ENCODE data around the gene MAOA.

The MAOA gene

GRCh38 chrX:43743100-43743822 is 87.2 kb downstream of the MAOA start:
- H3K4me3 ChIP-seq (ENCODE audit: low read depth, low read length), result no peak overlapping the region
- in situ Hi-C loops (cut with HindIII; ENCODE audit: low sequenced_read_pairs), result no loop called here
- TF ChIP-seq, protein P1, sequence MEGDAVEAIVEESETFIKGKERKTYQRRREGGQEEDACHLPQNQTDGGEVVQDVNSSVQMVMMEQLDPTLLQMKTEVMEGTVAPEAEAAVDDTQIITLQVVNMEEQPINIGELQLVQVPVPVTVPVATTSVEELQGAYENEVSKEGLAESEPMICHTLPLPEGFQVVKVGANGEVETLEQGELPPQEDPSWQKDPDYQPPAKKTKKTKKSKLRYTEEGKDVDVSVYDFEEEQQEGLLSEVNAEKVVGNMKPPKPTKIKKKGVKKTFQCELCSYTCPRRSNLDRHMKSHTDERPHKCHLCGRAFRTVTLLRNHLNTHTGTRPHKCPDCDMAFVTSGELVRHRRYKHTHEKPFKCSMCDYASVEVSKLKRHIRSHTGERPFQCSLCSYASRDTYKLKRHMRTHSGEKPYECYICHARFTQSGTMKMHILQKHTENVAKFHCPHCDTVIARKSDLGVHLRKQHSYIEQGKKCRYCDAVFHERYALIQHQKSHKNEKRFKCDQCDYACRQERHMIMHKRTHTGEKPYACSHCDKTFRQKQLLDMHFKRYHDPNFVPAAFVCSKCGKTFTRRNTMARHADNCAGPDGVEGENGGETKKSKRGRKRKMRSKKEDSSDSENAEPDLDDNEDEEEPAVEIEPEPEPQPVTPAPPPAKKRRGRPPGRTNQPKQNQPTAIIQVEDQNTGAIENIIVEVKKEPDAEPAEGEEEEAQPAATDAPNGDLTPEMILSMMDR (IDR thresholded peaks at IDR 0.05; ENCODE audit: low read depth, low read length), result no peak
- DNase-seq (ENCODE audit: low read depth, low spot score), result no peak

GRCh38 chrX:43744284-43744683 is 88.2 kb downstream of the MAOA start:
- H3K4me3 ChIP-seq (ENCODE audit: low read depth, low read length), result no peak overlapping the region
- DNase-seq (ENCODE audit: low read depth, low spot score), result no peak
- in situ Hi-C loops (cut with HindIII; ENCODE audit: low sequenced_read_pairs), result no loop called here
- TF ChIP-seq, protein P1 (IDR thresholded peaks at IDR 0.05; ENCODE audit: low read depth, low read length), result no peak

GRCh38 chrX:43745938-43746721 is 90.0 kb downstream of the MAOA start:
- H3K4me3 ChIP-seq (ENCODE audit: low read depth, low read length), result no peak overlapping the region
- peak; percentile 7 for DNase-seq (ENCODE audit: low read depth, low spot score)
- in situ Hi-C loops (cut with HindIII; ENCODE audit: low sequenced_read_pairs), result no loop called here
- TF ChIP-seq, protein P1 (IDR thresholded peaks at IDR 0.05; ENCODE audit: low read depth, low read length), result no peak

- DNase-seq (ENCODE audit: low read depth, low spot score), result no peak
- in situ Hi-C loops (cut with HindIII; ENCODE audit: low sequenced_read_pairs), result no loop called here
- TF ChIP-seq, protein P1 (IDR thresholded peaks at IDR 0.05; ENCODE audit: low read depth, low read length), result no peak
- H3K4me3 ChIP-seq (ENCODE audit: low read depth, low read length), result no peak overlapping the region
Measured at GRCh38 chrX:43747476-43747875, 91.4 kb downstream of the MAOA start.

- in situ Hi-C loops (cut with HindIII; ENCODE audit: low sequenced_read_pairs), result no loop called here
- peak; percentile 61 for DNase-seq (ENCODE audit: low read depth, low spot score)
- H3K4me3 ChIP-seq (ENCODE audit: low read depth, low read length), result no peak overlapping the region
- TF ChIP-seq, protein P1 (IDR thresholded peaks at IDR 0.05; ENCODE audit: low read depth, low read length), result peak; percentile 27
Measured at GRCh38 chrX:43750248-43750676, 94.2 kb downstream of the MAOA start.

DNA sequence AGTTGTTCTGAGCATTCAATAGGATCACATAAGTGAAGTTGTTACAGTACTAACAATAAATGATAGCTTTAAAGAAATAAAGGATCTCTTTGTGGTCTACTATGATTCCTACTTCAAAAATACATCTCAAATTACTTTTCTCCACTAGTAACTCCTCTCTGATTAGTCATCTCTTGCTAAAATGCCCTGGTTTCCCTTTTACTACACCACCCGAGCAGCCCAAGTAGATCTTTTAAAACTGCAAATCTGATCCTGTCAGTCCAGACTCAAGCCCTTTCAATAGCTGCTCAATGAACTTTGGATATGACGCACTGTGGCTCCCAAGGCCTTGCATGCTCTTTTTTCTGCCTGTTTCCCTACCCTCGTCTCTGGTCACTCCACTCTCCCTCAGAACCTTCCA is 97.5 kb downstream of the MAOA start:
- in situ Hi-C loops (cut with HindIII; ENCODE audit: low sequenced_read_pairs), result no loop called here
- no peak overlapping the region for H3K4me3 ChIP-seq (ENCODE audit: low read depth, low read length)
- DNase-seq (ENCODE audit: low read depth, low spot score), result peak; percentile 16
- TF ChIP-seq, protein P1 (IDR thresholded peaks at IDR 0.05; ENCODE audit: low read depth, low read length), result no peak

Measured in astrocyte of the spinal cord (primary cell).